HG02981 (cell line): ENCODE results near the gene A3GALT2.
"Not testable (repeated sequence)": the region's sequence is repeated elsewhere in the genome, so short reads cannot be mapped to it uniquely, and the experiment has no call there.

Experiments
- ATAC-seq: cut with Tn5 transposase; IDR thresholded peaks from one replicate; pipeline ENCODE4 v1.9.1; 2021; ENCODE audit warnings: mild to moderate bottlenecking, moderate library complexity; ENCODE audit not compliant: unreplicated experiment

A3GALT2 gene

GRCh38 chr1:33317354-33317753 is 3.5 kb downstream of the A3GALT2 start:
- no peak for ATAC-seq

GRCh38 chr1:33316601-33317000 is 4.3 kb downstream of the A3GALT2 start:
- ATAC-seq: no peak

GRCh38 chr1:33314416-33314815 is 6.5 kb downstream of the A3GALT2 start:
- no peak for ATAC-seq

- no peak for ATAC-seq
These were observed 8.5 kb downstream of the A3GALT2 start for GRCh38 chr1:33312413-33312749.

GRCh38 chr1:33311706-33312412 is 9.0 kb downstream of the A3GALT2 start:
- ATAC-seq: no peak

GRCh38 chr1:33310702-33311101 is 10.2 kb downstream of the A3GALT2 start:
- no peak for ATAC-seq

GRCh38 chr1:33309351-33309750 is 11.5 kb downstream of the A3GALT2 start:
- ATAC-seq: not testable (repeated sequence)

- no peak for ATAC-seq
These were observed 13.4 kb downstream of the A3GALT2 start for GRCh38 chr1:33307494-33307864.

GRCh38 chr1:33306653-33307493 is 14.0 kb downstream of the A3GALT2 start:
- ATAC-seq: no peak

GRCh38 chr1:33305816-33306652 is 14.9 kb downstream of the A3GALT2 start:
- no peak for ATAC-seq

- no peak for ATAC-seq
These were observed 15.9 kb downstream of the A3GALT2 start for GRCh38 chr1:33305016-33305415.

- no peak for ATAC-seq
These were observed 18.6 kb downstream of the A3GALT2 start for GRCh38 chr1:33302325-33302724.

- ATAC-seq: no peak
These were observed 19.5 kb downstream of the A3GALT2 start for GRCh38 chr1:33301273-33301984.

- no peak for ATAC-seq
These were observed 20.2 kb downstream of the A3GALT2 start for GRCh38 chr1:33300673-33301072.

GRCh38 chr1:33299461-33300155 is 21.3 kb downstream of the A3GALT2 start:
- ATAC-seq: no peak

GRCh38 chr1:33298623-33299277 is 22.1 kb downstream of the A3GALT2 start:
- peak; percentile 55 for ATAC-seq

GRCh38 chr1:33297911-33298622 is 22.8 kb downstream of the A3GALT2 start:
- ATAC-seq: no peak

GRCh38 chr1:33296824-33297223 is 24.1 kb downstream of the A3GALT2 start:
- ATAC-seq: no peak

GRCh38 chr1:33296082-33296458 is 24.8 kb downstream of the A3GALT2 start:
- no peak for ATAC-seq
